H9 (cell line): ENCODE measurements around the gene PCDH9. TPM values are rescaled to one million over a fixed set of nuclear protein-coding genes. Genes with fewer than 3 reads are reported as not detected.

Source experiments
- DNase-seq: peaks from one replicate; pipeline ENCODE4 v3.0.0-alpha.2; 2017
- H2AFZ ChIP-seq: one replicate; pipeline ENCODE4 v1.6.1; 2013; ENCODE audit warnings: mild to moderate bottlenecking, low read length, control low read depth, moderate library complexity
- H2AK5ac ChIP-seq: 2 replicates; pipeline ENCODE4 v1.6.1; 2013; ENCODE audit warnings: low read length, control low read depth, mixed read lengths; ENCODE audit not compliant: insufficient read length
- H2BK120ac ChIP-seq: one replicate; pipeline ENCODE4 v1.6.1; 2013; ENCODE audit warnings: low read depth, mild to moderate bottlenecking, low read length, control low read depth, inconsistent platforms; ENCODE audit not compliant: poor library complexity, severe bottlenecking
- H2BK12ac ChIP-seq: 2 replicates; pipeline ENCODE4 v1.6.1; 2013; ENCODE audit warnings: low read length, control low read depth, mixed read lengths, low read depth; ENCODE audit not compliant: insufficient read length
- H2BK15ac ChIP-seq: 2 replicates; pipeline ENCODE4 v1.6.1; 2013; ENCODE audit warnings: low read depth, low read length, control low read depth
- H2BK20ac ChIP-seq: one replicate; pipeline ENCODE4 v1.6.1; 2013; ENCODE audit warnings: low read depth, mild to moderate bottlenecking, low read length, control low read depth, inconsistent platforms; ENCODE audit not compliant: poor library complexity, severe bottlenecking
- H2BK5ac ChIP-seq: 2 replicates; pipeline ENCODE4 v1.6.1; 2013; ENCODE audit warnings: low read length, control low read depth, mixed read lengths; ENCODE audit not compliant: insufficient read length
- H3K14ac ChIP-seq: 2 replicates; pipeline ENCODE4 v1.6.1; 2013; ENCODE audit warnings: low read length, control low read depth; ENCODE audit not compliant: insufficient read depth
- H3K18ac ChIP-seq: 2 replicates; pipeline ENCODE4 v1.6.1; 2013; ENCODE audit warnings: low read depth, mild to moderate bottlenecking, mixed read lengths, low read length, control low read depth; ENCODE audit not compliant: insufficient read length
- H3K23ac ChIP-seq: 2 replicates; pipeline ENCODE4 v1.6.1; 2013; ENCODE audit warnings: low read length, control low read depth, mixed read lengths, low read depth; ENCODE audit not compliant: insufficient read length
- H3K23me2 ChIP-seq: 2 replicates; pipeline ENCODE4 v1.6.1; 2013; ENCODE audit warnings: low read depth, mild to moderate bottlenecking, mixed read lengths, low read length, control low read depth; ENCODE audit not compliant: insufficient read length, poor library complexity, severe bottlenecking
- H3K27ac ChIP-seq: 2 replicates; pipeline ENCODE4 v1.5.1; 2013; ENCODE audit warnings: low read length, control low read depth, mixed read lengths, low read depth; ENCODE audit not compliant: insufficient read length
- H3K27me3 ChIP-seq: 2 replicates; pipeline ENCODE4 v1.6.1; 2013; ENCODE audit warnings: low read length, control low read depth, inconsistent platforms; ENCODE audit not compliant: insufficient read depth
- H3K4ac ChIP-seq: 2 replicates; pipeline ENCODE4 v1.6.1; 2013; ENCODE audit warnings: low read depth, mild to moderate bottlenecking, control low read depth, inconsistent platforms, low read length, moderate library complexity
- H3K4me1 ChIP-seq: 2 replicates; pipeline ENCODE4 v1.6.1; 2013; ENCODE audit warnings: low read length, control low read depth, inconsistent platforms; ENCODE audit not compliant: insufficient read depth
- H3K4me2 ChIP-seq: 2 replicates; pipeline ENCODE4 v1.6.1; 2013; ENCODE audit warnings: low read length, control low read depth, mixed read lengths; ENCODE audit not compliant: insufficient read length, insufficient read depth
- H3K56ac ChIP-seq: 2 replicates; pipeline ENCODE4 v1.6.1; 2013; ENCODE audit warnings: low read depth, mild to moderate bottlenecking, mixed read lengths, low read length, control low read depth; ENCODE audit not compliant: insufficient read length
- H3K79me1 ChIP-seq: 2 replicates; pipeline ENCODE4 v1.6.1; 2013; ENCODE audit warnings: low read depth, mild to moderate bottlenecking, moderate library complexity, low read length, control low read depth, inconsistent platforms; ENCODE audit not compliant: insufficient read depth, poor library complexity, severe bottlenecking
- H3K79me2 ChIP-seq: 2 replicates; pipeline ENCODE4 v1.6.1; 2013; ENCODE audit warnings: low read length, control low read depth, inconsistent platforms; ENCODE audit not compliant: insufficient read depth
- H3K9ac ChIP-seq: 2 replicates; pipeline ENCODE4 v1.6.1; 2013; ENCODE audit warnings: low read length, control low read depth, mixed read lengths; ENCODE audit not compliant: insufficient read length; ENCODE audit errors: extremely low read depth
- H3K9me3 ChIP-seq: one replicate; pipeline ENCODE4 v1.6.1; 2013; ENCODE audit warnings: low read depth, low read length, inconsistent platforms; ENCODE audit not compliant: control insufficient read depth
- H3T11ph ChIP-seq: one replicate; pipeline ENCODE4 v1.6.1; 2013; ENCODE audit warnings: mild to moderate bottlenecking, low read length, control low read depth, inconsistent platforms
- H4K20me1 ChIP-seq: one replicate; pipeline ENCODE4 v1.6.1; 2013; ENCODE audit not compliant: control insufficient read depth, insufficient read length, insufficient read depth
- H4K5ac ChIP-seq: 2 replicates; pipeline ENCODE4 v1.6.1; 2013; ENCODE audit warnings: low read depth, mild to moderate bottlenecking, mixed read lengths, low read length, control low read depth; ENCODE audit not compliant: insufficient read length
- H4K8ac ChIP-seq: replicated peaks from 2 replicates; pipeline ENCODE4 v1.6.1; 2013; ENCODE audit warnings: low read length, control low read depth, mixed read lengths, low read depth; ENCODE audit not compliant: insufficient read length
- H4K91ac ChIP-seq: 2 replicates; pipeline ENCODE4 v1.6.1; 2013; ENCODE audit warnings: low read depth, mild to moderate bottlenecking, moderate library complexity, mixed read lengths, low read length, control low read depth; ENCODE audit not compliant: insufficient read length
- H3K27ac Mint-ChIP-seq, 3 experiments: 2 replicates in 2 of 3; 3 replicates in 1 of 3; pipeline ENCODE4 v1.8.0; 2020 to 2021; ENCODE audit warnings: mixed read lengths in 3 of 3, mild to moderate bottlenecking in 1 of 3, moderate library complexity in 1 of 3
- H3K27me3 Mint-ChIP-seq: 2 replicates; pipeline ENCODE4 v1.8.0; 2021; ENCODE audit warnings: low read depth, mild to moderate bottlenecking, moderate library complexity, mixed read lengths
- H3K36me3 Mint-ChIP-seq, 3 experiments: 2 replicates in 2 of 3; 3 replicates in 1 of 3; pipeline ENCODE4 v1.8.0; 2020 to 2021; ENCODE audit warnings: low read depth in 3 of 3, mixed read lengths in 3 of 3; ENCODE audit not compliant: insufficient read depth in 1 of 3
- H3K4me1 Mint-ChIP-seq, 2 experiments: 2 replicates each; pipeline ENCODE4 v1.8.0; 2020; ENCODE audit warnings: mixed read lengths in 2 of 2
- H3K4me3 Mint-ChIP-seq, 2 experiments: 2 replicates in 1 of 2; 3 replicates in 1 of 2; pipeline ENCODE4 v1.8.0; 2020 to 2021; ENCODE audit warnings: mild to moderate bottlenecking in 2 of 2, mixed read lengths in 2 of 2, moderate library complexity in 1 of 2
- H3K9me3 Mint-ChIP-seq, 2 experiments: 2 replicates in 1 of 2; 3 replicates in 1 of 2; pipeline ENCODE4 v1.8.0; 2020; ENCODE audit warnings: mild to moderate bottlenecking in 2 of 2, mixed read lengths in 2 of 2, moderate library complexity in 1 of 2
- CTCF ChIP-seq: fragments of 200-600 bp; sonication (generic); conservative IDR thresholded peaks from 3 replicates; pipeline ENCODE4 v1.8.0; 2021; ENCODE audit warnings: antibody characterized with exemption, mild to moderate bottlenecking
- WGBS: extraction: QIAGEN DNeasy Blood & Tissue Kit; methylation state at CpG from one replicate; pipeline ENCODE4 v1.1.7; 2013; ENCODE audit warnings: missing lambda C conversion rate, low lambda C conversion rate, mixed read lengths; ENCODE audit not compliant: insufficient read length; ENCODE audit errors: extremely low coverage; 5-methylcytosine and 5-hydroxymethylcytosine counted together
- total RNA-seq: library from RNA; stranded (reverse); gene quantifications from 2 replicates; pipeline ENCODE4 v1.2.1, GENCODE V29; 2021

The PCDH9 gene
- total RNA-seq, 1 experiment from 2014 or later = 0.11 TPM

GRCh38 chr13:66328476-66328875 is 901.7 kb downstream of the PCDH9 start:
- Histone ChIP-seq H4K8ac (no peak overlapping the region), H2BK15ac (no peak overlapping the region), H3K56ac (no peak overlapping the region), H3K9me3 (no peaks in the 10 kb centered on the region), H2AFZ (no peak overlapping the region), H3K79me2 (no peaks in the 10 kb centered on the region), H4K20me1 (no peaks in the 10 kb centered on the region), H3K4me1 (peaks cover 2% of the 10 kb centered on the region; the same call in 1 of the 2 replicates), H3K23me2 (no peaks in the 10 kb centered on the region), H3K14ac (no peak overlapping the region), H3K79me1 (no peaks in the 10 kb centered on the region), H3K27me3 (no peaks in the 10 kb centered on the region), H2BK12ac (no peak overlapping the region), H3K27ac (no peak overlapping the region), H3K4me2 (no peak overlapping the region), H2AK5ac (no peak overlapping the region), H2BK20ac (no peak overlapping the region), H4K91ac (no peak overlapping the region), H2BK120ac (no peak overlapping the region), H3K23ac (no peak overlapping the region), H3K9ac (no peak overlapping the region), H3K18ac (no peak overlapping the region), H2BK5ac (no peak overlapping the region), H3T11ph (no peak overlapping the region), H4K5ac (no peak overlapping the region), H3K4ac (no peak overlapping the region)
- H3K9me3 Mint-ChIP-seq = no peaks in the 10 kb centered on the region
- no peaks in the 10 kb centered on the region for H3K36me3 Mint-ChIP-seq
- no peak for TF ChIP-seq CTCF
- H3K27ac Mint-ChIP-seq = no peak overlapping the region
- no CpG with 5 or more reads among the region's 5 CpGs for WGBS
- no peak for DNase-seq
- no peak overlapping the region for H3K4me3 Mint-ChIP-seq
- H3K27me3 Mint-ChIP-seq = no peaks in the 10 kb centered on the region
- peaks cover 7% of the 10 kb centered on the region in 2 experiments for H3K4me1 Mint-ChIP-seq
